NOMO-1 treated with dmso at 0.1 percent for 144 hours (cell line): ENCODE measurements around the gene CHDH.

Experiments used
- DNase-seq: peaks from one replicate; lab custom pipeline; 2025; ENCODE audit not compliant: unreplicated experiment; lab: John Stamatoyannopoulos, UW

The CHDH gene

GRCh38 chr3:53846134-53846850 is at the start of gene CHDH, which contains the start of gene IL17RB:
Gene CHDH, minus strand, starts transcription at chr3:53846419. Its CDS starts 22,411 bp downstream, at chr3:53824008.
Gene IL17RB, plus strand, starts transcription at chr3:53846568. Its CDS starts 21 bp downstream, at chr3:53846589.
- no peak for DNase-seq

- DNase-seq: no peak
Observed at GRCh38 chr3:53892286-53892637, 46.0 kb upstream of the CHDH start.

GRCh38 chr3:53891497-53892285 is 45.5 kb upstream of the CHDH start, which contains the start of gene SELENOK:
Gene SELENOK, minus strand, starts transcription at chr3:53891859.
- peak; percentile 98 for DNase-seq

GRCh38 chr3:53890726-53891475 is 44.7 kb upstream of the CHDH start:
- DNase-seq: no peak

GRCh38 chr3:53888232-53888631 is 42.0 kb upstream of the CHDH start:
- no peak for DNase-seq

- no peak for DNase-seq
Observed at GRCh38 chr3:53887446-53887845, 41.2 kb upstream of the CHDH start.

GRCh38 chr3:53885239-53885638 is 39.0 kb upstream of the CHDH start:
- DNase-seq: no peak

- DNase-seq: no peak
Observed at GRCh38 chr3:53884623-53885022, 38.4 kb upstream of the CHDH start.

GRCh38 chr3:53883008-53883407 is 36.8 kb upstream of the CHDH start:
- no peak for DNase-seq

- DNase-seq: peak; percentile 65
Observed at GRCh38 chr3:53881691-53882593, 35.7 kb upstream of the CHDH start, which contains the start of gene ACTR8. Gene ACTR8, minus strand, starts transcription at chr3:53882152. Its CDS starts 51 bp downstream, at chr3:53882101.

- DNase-seq: no peak
Observed at GRCh38 chr3:53880396-53881345, 34.5 kb upstream of the CHDH start.

GRCh38 chr3:53865732-53866499 is 19.7 kb upstream of the CHDH start:
- no peak for DNase-seq

GRCh38 chr3:53863145-53863544 is 16.9 kb upstream of the CHDH start:
- no peak for DNase-seq

GRCh38 chr3:53862241-53862640 is 16.0 kb upstream of the CHDH start:
- DNase-seq: no peak

- DNase-seq: no peak
Observed at GRCh38 chr3:53860196-53860595, 14.0 kb upstream of the CHDH start.

GRCh38 chr3:53859178-53859577 is 13.0 kb upstream of the CHDH start:
- DNase-seq: no peak

GRCh38 chr3:53858096-53858741 is 12.0 kb upstream of the CHDH start:
- DNase-seq: no peak

GRCh38 chr3:53856964-53857363 is 10.7 kb upstream of the CHDH start:
- DNase-seq: no peak
